PFSK-1 (cell line): ENCODE data around the gene SLC25A2.

ENCODE experiments used
- FOXP2 ChIP-seq: optimal IDR thresholded peaks from 2 replicates; pipeline ENCODE3; 2011; ENCODE audit warnings: borderline replicate concordance, control low read depth, inconsistent platforms; ENCODE audit not compliant: insufficient read depth; ENCODE audit errors: extremely low read length, extremely low read depth
- POLR2AphosphoS5 ChIP-seq: IDR thresholded peaks from 2 replicates; pipeline ENCODE4 v1.6.1; 2012; ENCODE audit warnings: low read depth, mild to moderate bottlenecking, control low read depth, low read length, moderate library complexity
- REST ChIP-seq, 2 experiments: IDR thresholded peaks; 2 replicates each; pipeline versions ENCODE4 v1.6.1 to v1.8.0; 2011 to 2012; ENCODE audit warnings: low read depth in 2 of 2, low read length in 2 of 2, control low read depth in 1 of 2, inconsistent platforms in 1 of 2, mild to moderate bottlenecking in 1 of 2, moderate library complexity in 1 of 2; ENCODE audit not compliant: insufficient read depth in 1 of 2
- SIN3A ChIP-seq: IDR thresholded peaks from 2 replicates; pipeline ENCODE4 v1.6.1; 2012; ENCODE audit warnings: mild to moderate bottlenecking, low read length, moderate library complexity, borderline replicate concordance; ENCODE audit not compliant: insufficient read depth
- TAF1 ChIP-seq: IDR thresholded peaks from 2 replicates; pipeline ENCODE4 v1.6.1; 2012; ENCODE audit warnings: low read length, control low read depth, borderline replicate concordance; ENCODE audit not compliant: insufficient read depth

SLC25A2 gene

GRCh38 chr5:141258464-141258863, 45.4 kb downstream of the SLC25A2 start:
- TF ChIP-seq REST (IDR thresholded peaks at IDR 0.05; ENCODE audit: insufficient read depth in 1 of 2, low read depth in 2 of 2, low read length in 2 of 2) (no peak), SIN3A (no peak), TAF1 (no peak), FOXP2 (no peak), POLR2AphosphoS5 (no peak)
